ENCODE data around the gene NOP16. TPM values are rescaled to one million over a fixed set of nuclear protein-coding genes. Genes with fewer than 3 reads are reported as not detected.

Gene NOP16
- total and polyA plus RNA-seq, 2 of the 13 experiments (the other 11 are each of a cell fraction or from before 2014, with no cell fraction given) = 43.3 to 48.4 TPM

- no peak for TF ChIP-seq ZNF296 (CRISPR knock-in tag; conservative IDR thresholded peaks at IDR 0.05)
- no peak for TF ChIP-seq CHD2 (IDR thresholded peaks at IDR 0.05; ENCODE audit: low read depth, low read length)
- no peak for TF ChIP-seq ZNF580 (CRISPR knock-in tag; IDR thresholded peaks at IDR 0.05; ENCODE audit: borderline replicate concordance, low read depth)
- TF ChIP-seq AGO1 (IDR thresholded peaks at IDR 0.05; ENCODE audit: low read depth, low read length, poor library complexity, severe bottlenecking) = no peak
- no peak for TF ChIP-seq IKZF4 (CRISPR knock-in tag; IDR thresholded peaks at IDR 0.05; ENCODE audit: borderline replicate concordance, low read depth, not compliant biosample characterization)
- TF ChIP-seq MIER3 (CRISPR knock-in tag; IDR thresholded peaks at IDR 0.05; ENCODE audit: borderline replicate concordance) = peak; percentile 58; the same call in 1 of the 2 replicates
- peak; percentile 68 for TF ChIP-seq RBFOX2 (IDR thresholded peaks at IDR 0.05; ENCODE audit: low read depth, low read length)
- TF ChIP-seq PPARG (CRISPR knock-in tag; conservative IDR thresholded peaks at IDR 0.05) = no peak
- no peak for TF ChIP-seq MTA1 (CRISPR knock-in tag; IDR thresholded peaks at IDR 0.05; ENCODE audit: borderline replicate concordance)
- TF ChIP-seq RNF2 (conservative IDR thresholded peaks at IDR 0.05; ENCODE audit: low read depth) = peak; percentile 66
- peak; percentile 72 for TF ChIP-seq YY1 (IDR thresholded peaks at IDR 0.05; ENCODE audit: insufficient read depth, insufficient replicate concordance, low read depth, low read length)
- TF ChIP-seq ZKSCAN5 (CRISPR knock-in tag; IDR thresholded peaks at IDR 0.05) = no peak
- TF ChIP-seq RERE (CRISPR knock-in tag; IDR thresholded peaks at IDR 0.05; ENCODE audit: low read depth) = no peak
- no peak for TF ChIP-seq ZNF230 (CRISPR knock-in tag; IDR thresholded peaks at IDR 0.05)
- no peak for TF ChIP-seq AKAP8 (CRISPR knock-in tag; IDR thresholded peaks at IDR 0.05)
- TF ChIP-seq BCLAF1 (IDR thresholded peaks at IDR 0.05) = no peak
- peak; percentile 65 for TF ChIP-seq YEATS4 (CRISPR knock-in tag; IDR thresholded peaks at IDR 0.05; ENCODE audit: borderline replicate concordance)
These were observed 27.8 kb upstream of the NOP16 start, which contains the start of gene CLTB (continued) for GRCh38 chr5:176415952-176416924.
